GM19395 (cell line): Measurements from ENCODE around the gene RAB11FIP3.

Source experiments
- ATAC-seq: cut with Tn5 transposase; IDR thresholded peaks from one replicate; pipeline ENCODE4 v1.9.1; 2021; ENCODE audit warnings: mild to moderate bottlenecking, moderate library complexity; ENCODE audit not compliant: unreplicated experiment

Gene RAB11FIP3

GRCh38 chr16:526181-527014 lies 100.9 kb downstream of the RAB11FIP3 start:
- peak; percentile 3 for ATAC-seq

- ATAC-seq: peak; percentile 65
These were observed 101.8 kb downstream of the RAB11FIP3 start, which contains the start of gene CAPN15 for GRCh38 chr16:527015-527903. Gene CAPN15 (plus strand): TSS chr16:527712. CDS start chr16:546839, 19,127 bp downstream.

- no peak for ATAC-seq
These were observed 102.9 kb downstream of the RAB11FIP3 start for GRCh38 chr16:528111-529011.

- no peak for ATAC-seq
These were observed 103.6 kb downstream of the RAB11FIP3 start for GRCh38 chr16:529012-529575.

- ATAC-seq: no peak
These were observed 104.8 kb downstream of the RAB11FIP3 start for GRCh38 chr16:530111-530817.

- no peak for ATAC-seq
These were observed 106.2 kb downstream of the RAB11FIP3 start for GRCh38 chr16:531494-532125.

GRCh38 chr16:533391-534123 lies 108.1 kb downstream of the RAB11FIP3 start:
- ATAC-seq: no peak

- no peak for ATAC-seq
These were observed 108.7 kb downstream of the RAB11FIP3 start for GRCh38 chr16:534135-534534.

- no peak for ATAC-seq
These were observed 109.5 kb downstream of the RAB11FIP3 start for GRCh38 chr16:534856-535445.

GRCh38 chr16:535446-536405 lies 110.3 kb downstream of the RAB11FIP3 start:
- ATAC-seq: no peak

GRCh38 chr16:536746-537145 lies 111.3 kb downstream of the RAB11FIP3 start:
- ATAC-seq: no peak

- no peak for ATAC-seq
These were observed 112.2 kb downstream of the RAB11FIP3 start for GRCh38 chr16:537415-538335.

- ATAC-seq: no peak
These were observed 114.6 kb downstream of the RAB11FIP3 start for GRCh38 chr16:539901-540530.

GRCh38 chr16:540645-541340 lies 115.3 kb downstream of the RAB11FIP3 start:
- no peak for ATAC-seq
